Measurements from ENCODE around the gene PLPP4.

PLPP4 gene

GRCh38 chr10:120557311-120557710 is 100.3 kb downstream of the PLPP4 start:
- DNase-seq (ENCODE audit: low read depth) = no peak
- TF ChIP-seq CTCF (IDR thresholded peaks at IDR 0.05; ENCODE audit: low read length, missing control alignments) = no peak

GRCh38 chr10:120559800-120560199 is 102.8 kb downstream of the PLPP4 start:
- no peak for DNase-seq (ENCODE audit: low read depth)
- TF ChIP-seq CTCF (IDR thresholded peaks at IDR 0.05; ENCODE audit: low read length, missing control alignments) = no peak
- H3K4me3 ChIP-seq (replicated peaks; ENCODE audit: low read depth, low read length) = no peak overlapping the region

More at GRCh38 chr10:120557311-120557710, 100.3 kb downstream of the PLPP4 start:
- H3K4me3 ChIP-seq (replicated peaks; ENCODE audit: low read depth, low read length) = no peak overlapping the region

- H3K4me3 ChIP-seq (replicated peaks; ENCODE audit: low read depth, low read length) = no peak overlapping the region
- no peak for TF ChIP-seq CTCF (IDR thresholded peaks at IDR 0.05; ENCODE audit: low read length, missing control alignments)
- no peak for DNase-seq (ENCODE audit: low read depth)
These were observed 105.9 kb downstream of the PLPP4 start for GRCh38 chr10:120562956-120563355.

- no peak for TF ChIP-seq CTCF (IDR thresholded peaks at IDR 0.05; ENCODE audit: low read length, missing control alignments)
- no peak overlapping the region for H3K4me3 ChIP-seq (replicated peaks; ENCODE audit: low read depth, low read length)
- DNase-seq (ENCODE audit: low read depth) = no peak
These were observed 113.4 kb downstream of the PLPP4 start for GRCh38 chr10:120570418-120570817.

GRCh38 chr10:120571266-120571665 is 114.2 kb downstream of the PLPP4 start:
- no peak overlapping the region for H3K4me3 ChIP-seq (replicated peaks; ENCODE audit: low read depth, low read length)
- TF ChIP-seq CTCF (IDR thresholded peaks at IDR 0.05; ENCODE audit: low read length, missing control alignments) = no peak
- no peak for DNase-seq (ENCODE audit: low read depth)

- TF ChIP-seq CTCF (IDR thresholded peaks at IDR 0.05; ENCODE audit: low read length, missing control alignments) = no peak
- no peak overlapping the region for H3K4me3 ChIP-seq (replicated peaks; ENCODE audit: low read depth, low read length)
- no peak for DNase-seq (ENCODE audit: low read depth)
These were observed 115.3 kb downstream of the PLPP4 start for GRCh38 chr10:120572307-120572706.

- TF ChIP-seq CTCF (IDR thresholded peaks at IDR 0.05; ENCODE audit: low read length, missing control alignments) = no peak
- no peak for DNase-seq (ENCODE audit: low read depth)
- no peak overlapping the region for H3K4me3 ChIP-seq (replicated peaks; ENCODE audit: low read depth, low read length)
These were observed 116.3 kb downstream of the PLPP4 start for GRCh38 chr10:120573355-120573754.
